ENCODE measurements around the gene BCL2L2. TPM values are rescaled to one million over a fixed set of nuclear protein-coding genes. Genes with fewer than 3 reads are reported as not detected.

The BCL2L2 gene
- total RNA-seq, 1 experiment from 2014 or later: 20.3 TPM

DNA sequence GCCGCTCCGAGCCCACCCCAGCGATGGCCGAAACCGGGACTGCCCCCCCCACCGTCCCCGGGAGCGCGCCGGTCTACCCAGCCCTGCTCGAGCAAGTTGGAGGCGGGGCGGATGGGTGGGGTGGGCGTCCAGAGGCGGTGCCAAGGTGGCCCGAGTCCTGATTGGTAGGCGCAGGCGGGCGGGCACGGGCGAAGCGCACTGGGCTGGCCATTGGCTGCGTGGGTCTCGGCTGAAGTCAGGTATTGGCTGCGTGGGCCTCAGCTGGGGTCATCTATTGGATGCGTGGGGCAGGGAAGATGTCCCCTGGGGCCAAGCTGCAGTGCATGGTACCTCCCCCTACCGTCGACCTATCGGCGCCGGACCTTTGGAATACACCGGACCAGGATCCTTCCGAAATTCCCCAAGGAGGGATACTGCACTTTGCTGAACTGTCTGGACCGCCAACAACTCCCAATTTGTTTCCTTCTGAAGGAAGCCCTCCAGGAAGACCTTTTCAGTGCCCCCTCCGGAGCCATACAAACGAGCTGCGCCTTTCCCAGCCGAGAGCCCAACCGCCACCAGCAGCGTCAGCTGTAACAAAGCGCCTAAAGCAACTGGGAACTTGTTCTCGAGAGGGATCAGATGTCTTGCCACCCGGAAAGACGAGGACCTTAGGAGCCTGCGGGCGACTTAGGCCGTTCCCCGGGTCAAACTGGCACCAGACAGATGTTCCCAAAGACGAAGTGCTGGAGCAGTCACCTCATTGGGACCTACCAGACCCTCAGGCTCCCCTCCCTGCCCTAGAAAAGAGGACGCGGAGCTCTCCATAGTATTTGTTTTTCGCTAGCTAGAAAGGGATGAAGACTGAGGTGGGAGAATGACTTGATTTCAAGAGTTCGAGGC, 20.4 kb upstream of the BCL2L2 start, which contains the start of gene HOMEZ:
Gene HOMEZ (minus strand): TSS at position 113 of the 882 bp plus-strand sequence. CDS start 180 bp downstream, outside the sequence.
- Histone ChIP-seq H3K9me2 (ENCODE audit: insufficient read depth) (no peaks in the 10 kb centered on the region), H3K4me1 (replicated peaks; ENCODE audit: insufficient read depth) (peaks cover 10% of the 10 kb centered on the region), H3K9me3 (ENCODE audit: insufficient read depth, low read depth) (no peaks in the 10 kb centered on the region), H3K27ac (peak within 1 kb of the TSS; percentile 56), H3K4me2 (peak within 1 kb of the TSS; percentile 82), H3F3A (ENCODE audit: insufficient read depth, low read depth) (peaks cover 9% of the 10 kb centered on the region; the same call in 1 of the 2 replicates), H3K79me2 (ENCODE audit: low read depth) (peaks cover 19% of the 10 kb centered on the region), H3K4me3 (peak within 1 kb of the TSS; percentile 94), H2AFZ (peak within 1 kb of the TSS; percentile 87), H3K36me3 (ENCODE audit: low read depth) (no peaks in the 10 kb centered on the region), H3K27me3 (ENCODE audit: insufficient read depth, low read depth) (no peaks in the 10 kb centered on the region), H4K20me1 (ENCODE audit: insufficient read depth) (no peaks in the 10 kb centered on the region)
- ChIA-PET CTCF (interaction anchor here (0.6 kb wide), 2 partner anchors 20 kb away, joined by 4 to 6 read pairs; no protein-coding TSS in a partner anchor), POLR2A (ENCODE audit: unreplicated experiment) (interaction anchor here (0.6 kb wide), 2 partner anchors 19 to 131 kb away, joined by 4 to 6 read pairs; no protein-coding TSS in a partner anchor)
- peak; percentile 91 to 96 for DNase-seq
- TF ChIP-seq, protein P1, sequence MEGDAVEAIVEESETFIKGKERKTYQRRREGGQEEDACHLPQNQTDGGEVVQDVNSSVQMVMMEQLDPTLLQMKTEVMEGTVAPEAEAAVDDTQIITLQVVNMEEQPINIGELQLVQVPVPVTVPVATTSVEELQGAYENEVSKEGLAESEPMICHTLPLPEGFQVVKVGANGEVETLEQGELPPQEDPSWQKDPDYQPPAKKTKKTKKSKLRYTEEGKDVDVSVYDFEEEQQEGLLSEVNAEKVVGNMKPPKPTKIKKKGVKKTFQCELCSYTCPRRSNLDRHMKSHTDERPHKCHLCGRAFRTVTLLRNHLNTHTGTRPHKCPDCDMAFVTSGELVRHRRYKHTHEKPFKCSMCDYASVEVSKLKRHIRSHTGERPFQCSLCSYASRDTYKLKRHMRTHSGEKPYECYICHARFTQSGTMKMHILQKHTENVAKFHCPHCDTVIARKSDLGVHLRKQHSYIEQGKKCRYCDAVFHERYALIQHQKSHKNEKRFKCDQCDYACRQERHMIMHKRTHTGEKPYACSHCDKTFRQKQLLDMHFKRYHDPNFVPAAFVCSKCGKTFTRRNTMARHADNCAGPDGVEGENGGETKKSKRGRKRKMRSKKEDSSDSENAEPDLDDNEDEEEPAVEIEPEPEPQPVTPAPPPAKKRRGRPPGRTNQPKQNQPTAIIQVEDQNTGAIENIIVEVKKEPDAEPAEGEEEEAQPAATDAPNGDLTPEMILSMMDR (conservative IDR thresholded peaks at IDR 0.05): no peak
- TF ChIP-seq EZH2 (IDR thresholded peaks at IDR 0.05; ENCODE audit: low read depth): no peak
- TSS peak; percentile 97 for BruUV-seq (replicated peaks)
- intact Hi-C loops (cut with micrococcal nuclease; ENCODE audit: unreplicated experiment): no loop called here

DNA sequence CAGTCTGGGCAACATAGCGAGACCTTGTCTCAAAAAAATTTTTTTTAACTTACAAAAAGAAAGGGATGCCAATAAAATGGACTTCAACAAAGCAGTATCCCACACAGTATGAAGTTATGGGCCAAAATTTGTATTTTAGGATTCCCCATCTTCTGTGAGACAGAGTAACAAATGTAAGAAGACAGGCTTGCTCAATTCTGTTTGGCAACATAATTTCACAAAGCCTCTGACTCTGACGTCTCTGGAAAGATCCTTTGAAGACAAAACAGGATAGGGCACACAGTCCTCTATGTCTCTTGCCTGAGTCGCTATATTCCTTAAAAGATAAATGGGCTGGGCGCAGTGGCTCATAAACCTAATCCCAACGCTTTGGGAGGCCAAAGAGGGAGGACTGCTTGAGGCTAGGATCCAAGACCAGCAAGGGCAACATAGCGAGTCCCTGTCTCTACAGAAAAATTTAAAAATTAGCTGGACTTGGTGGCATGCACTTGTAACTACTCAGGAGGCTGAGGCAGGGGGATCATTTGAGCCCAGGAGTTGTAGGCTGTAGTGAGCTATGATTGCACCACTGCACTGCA, 19.6 kb upstream of the BCL2L2 start:
- H3K27ac ChIP-seq: peak overlapping the region; percentile 56
- peaks cover 19% of the 10 kb centered on the region for H3K79me2 ChIP-seq (ENCODE audit: low read depth)
- TF ChIP-seq EZH2 (IDR thresholded peaks at IDR 0.05; ENCODE audit: low read depth): no peak
- TF ChIP-seq, protein P1 (conservative IDR thresholded peaks at IDR 0.05): no peak
- CTCF ChIA-PET: no interaction called here
- peaks cover 9% of the 10 kb centered on the region; the same call in 1 of the 2 replicates for H3F3A ChIP-seq (ENCODE audit: insufficient read depth, low read depth)
- no peaks in the 10 kb centered on the region for H3K36me3 ChIP-seq (ENCODE audit: low read depth)
- no peaks in the 10 kb centered on the region for H3K27me3 ChIP-seq (ENCODE audit: insufficient read depth, low read depth)
- no TSS peak for BruUV-seq (replicated peaks)
- peak overlapping the region; percentile 74 for H2AFZ ChIP-seq
- H4K20me1 ChIP-seq (ENCODE audit: insufficient read depth): no peaks in the 10 kb centered on the region
- peak overlapping the region; percentile 94; the same call in 1 of the 2 replicates for H3K4me3 ChIP-seq
- no peaks in the 10 kb centered on the region for H3K9me2 ChIP-seq (ENCODE audit: insufficient read depth)
- H3K9me3 ChIP-seq (ENCODE audit: insufficient read depth, low read depth): no peaks in the 10 kb centered on the region
- POLR2A ChIA-PET (ENCODE audit: unreplicated experiment): interaction anchor here (0.6 kb wide), 2 partner anchors 19 to 132 kb away, joined by 3 to 6 read pairs; no protein-coding TSS in a partner anchor
- peaks cover 10% of the 10 kb centered on the region for H3K4me1 ChIP-seq (replicated peaks; ENCODE audit: insufficient read depth)
- no peak for DNase-seq
- H3K4me2 ChIP-seq: peak overlapping the region; percentile 60
- intact Hi-C loops (cut with micrococcal nuclease; ENCODE audit: unreplicated experiment): no loop called here

DNA sequence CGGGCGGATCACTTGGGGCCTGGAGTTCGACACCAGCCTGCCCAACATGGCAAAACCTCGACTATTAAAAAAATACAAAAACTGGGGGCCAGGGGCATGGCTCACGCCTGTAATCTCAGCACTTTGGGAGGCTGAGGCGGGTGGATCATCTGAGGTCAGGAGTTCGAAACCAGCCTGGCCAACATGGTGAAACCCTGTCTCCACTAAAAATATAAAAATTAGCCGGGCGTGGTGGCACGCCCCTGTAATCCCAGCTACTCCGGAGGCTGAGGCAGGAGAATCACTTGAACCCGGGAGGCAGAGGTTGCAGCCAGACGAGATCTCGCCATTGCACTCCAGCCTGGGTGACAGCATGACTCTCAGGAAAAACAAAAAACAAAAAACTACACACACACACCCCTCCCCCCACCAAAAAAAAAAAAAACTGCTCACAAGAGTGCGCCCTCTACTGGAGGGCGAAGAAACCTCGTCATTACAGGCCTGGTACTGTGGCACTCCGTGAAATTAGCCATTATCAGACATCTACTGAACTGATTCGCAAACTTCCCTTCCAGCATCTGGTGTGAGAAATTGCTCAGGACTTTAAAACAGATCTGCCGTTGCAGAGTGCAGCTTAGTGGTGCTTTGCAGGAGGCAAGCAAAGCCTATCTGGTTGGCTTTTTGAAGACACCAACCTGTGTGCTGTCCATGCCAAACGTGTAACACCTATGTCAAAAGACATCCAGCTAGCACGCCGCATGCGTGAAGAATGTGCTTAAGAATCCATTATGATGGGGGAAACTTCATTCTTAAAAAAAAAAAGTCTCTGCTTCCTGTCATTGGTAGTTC, 11.7 kb upstream of the BCL2L2 start:
- Histone ChIP-seq H3K27ac (no peak overlapping the region), H2AFZ (no peak overlapping the region), H3K4me1 (replicated peaks; ENCODE audit: insufficient read depth) (peaks cover 1% of the 10 kb centered on the region), H4K20me1 (ENCODE audit: insufficient read depth) (no peaks in the 10 kb centered on the region), H3K9me3 (ENCODE audit: insufficient read depth, low read depth) (no peaks in the 10 kb centered on the region), H3K79me2 (ENCODE audit: low read depth) (0 out of 2 replicates have a peak, but pooled peaks cover 1% of the 10 kb centered on the region), H3K4me2 (no peak overlapping the region), H3K4me3 (no peak overlapping the region), H3K27me3 (ENCODE audit: insufficient read depth, low read depth) (no peaks in the 10 kb centered on the region), H3K36me3 (ENCODE audit: low read depth) (no peaks in the 10 kb centered on the region), H3F3A (ENCODE audit: insufficient read depth, low read depth) (no peaks in the 10 kb centered on the region), H3K9me2 (ENCODE audit: insufficient read depth) (no peaks in the 10 kb centered on the region)
- ChIA-PET CTCF (interaction anchor here (0.7 kb wide), 2 partner anchors 16 to 1464 kb away, joined by 3 read pairs; no protein-coding TSS in a partner anchor), POLR2A (ENCODE audit: unreplicated experiment) (no interaction called here)
- TF ChIP-seq EZH2 (IDR thresholded peaks at IDR 0.05; ENCODE audit: low read depth): no peak
- TF ChIP-seq, protein P1 (conservative IDR thresholded peaks at IDR 0.05): peak; percentile 85
- intact Hi-C loops (cut with micrococcal nuclease; ENCODE audit: unreplicated experiment): loop anchor here (5.0 kb wide), 1 partner anchor 108 kb away; no protein-coding TSS in a partner anchor
- peak in 1 of 2 experiments; percentile 27 for DNase-seq
- BruUV-seq (replicated peaks): no TSS peak

Data from PC-9 (cell line).